Sigmoid colon (tissue), 7 donors: Measurements from ENCODE around the gene MYL12B. TPM values are rescaled to one million over a fixed set of nuclear protein-coding genes. Genes with fewer than 3 reads are reported as not detected.

ENCODE experiments used
- DNase-seq: peaks from one replicate; pipeline ENCODE4 v3.0.0-alpha.2; 2019
- H3K27ac ChIP-seq, 4 donors: fragments of 200-600 bp; sonication (generic); one replicate each; pipeline ENCODE4 v1.5.1; 2016 to 2019; ENCODE audit warnings: mild to moderate bottlenecking in 1 of 4
- H3K27me3 ChIP-seq, 3 donors: fragments of 200-600 bp; sonication (generic); one replicate each; pipeline ENCODE4 v1.5.1; 2019; ENCODE audit warnings: mild to moderate bottlenecking in 1 of 3
- H3K36me3 ChIP-seq, 4 donors: fragments of 200-600 bp; sonication (generic); one replicate each; pipeline ENCODE4 v1.5.1; 2016 to 2019
- H3K4me1 ChIP-seq, 4 donors: fragments of 200-600 bp; sonication (generic); one replicate each; pipeline ENCODE4 v1.5.1; 2017 to 2019
- H3K4me3 ChIP-seq, 4 donors: fragments of 200-600 bp; sonication (generic); one replicate each; pipeline ENCODE4 v1.5.1; 2017 to 2019; ENCODE audit warnings: mild to moderate bottlenecking in 2 of 4, moderate library complexity in 1 of 4
- H3K9me3 ChIP-seq, 4 donors: fragments of 200-600 bp in 3 of 4; sonication (generic) in 3 of 4; one replicate each; pipeline versions ENCODE4 v1.5.1 to v1.6.1; 2013 to 2019
- EP300 ChIP-seq, 4 donors: sonication (generic); formaldehyde crosslinking; IDR thresholded peaks; one replicate each; pipeline ENCODE4 v1.6.1; 2017; ENCODE audit warnings: antibody characterized with exemption in 4 of 4
- POLR2A ChIP-seq, 2 donors: fragments of 450-650 bp; IDR thresholded peaks; one replicate each; pipeline ENCODE4 v1.6.1; 2016; ENCODE audit warnings: antibody characterized with exemption in 2 of 2, mild to moderate bottlenecking in 2 of 2, moderate library complexity in 2 of 2
- POLR2AphosphoS5 ChIP-seq, 4 donors: sonication (generic); formaldehyde crosslinking; IDR thresholded peaks; one replicate each; pipeline ENCODE4 v1.6.1; 2017; ENCODE audit warnings: antibody characterized with exemption in 4 of 4
- WGBS, 2 donors: extraction: QIAGEN DNeasy Blood & Tissue Kit; methylation state at CpG; one replicate each; pipeline ENCODE4 v1.1.7; 2013; 5-methylcytosine and 5-hydroxymethylcytosine counted together
- intact Hi-C: fragments of 100-400 bp; cut with DNase I; formaldehyde crosslinking; loops from one replicate; pipeline ENCODE4 v1.15.1; 2023
- polyA plus RNA-seq, 3 donors: library from polyadenylated mRNA; stranded (reverse); fragments of 200-250 nt; gene quantifications; one replicate each; pipeline ENCODE4 v1.2.3, GENCODE V29; 2013
- total RNA-seq, 4 donors: library from RNA; depleted of rRNA; stranded (reverse); fragments of >200 nt; gene quantifications; one replicate each; pipeline ENCODE4 v1.1.0, GENCODE V29; 2016
- TF ChIP-seq, protein P1 (sequence below), 4 experiments: fragments of 450-650 bp in 3 of 4; fragments of 200-600 bp in 1 of 4; IDR thresholded peaks; one replicate each; pipeline ENCODE4 v1.5.1; 2016 to 2019; ENCODE audit warnings: antibody characterized with exemption in 4 of 4, mild to moderate bottlenecking in 3 of 4, moderate library complexity in 2 of 4
- donor health status: healthy with polysubstance abuse.
- donor health status: Bipolar disorder and iron deficiency.
- donor health status: healthy.

MYL12B gene
- total and polyA plus RNA-seq, 7 donors = 155 to 1,674 (median 227) TPM

DNA sequence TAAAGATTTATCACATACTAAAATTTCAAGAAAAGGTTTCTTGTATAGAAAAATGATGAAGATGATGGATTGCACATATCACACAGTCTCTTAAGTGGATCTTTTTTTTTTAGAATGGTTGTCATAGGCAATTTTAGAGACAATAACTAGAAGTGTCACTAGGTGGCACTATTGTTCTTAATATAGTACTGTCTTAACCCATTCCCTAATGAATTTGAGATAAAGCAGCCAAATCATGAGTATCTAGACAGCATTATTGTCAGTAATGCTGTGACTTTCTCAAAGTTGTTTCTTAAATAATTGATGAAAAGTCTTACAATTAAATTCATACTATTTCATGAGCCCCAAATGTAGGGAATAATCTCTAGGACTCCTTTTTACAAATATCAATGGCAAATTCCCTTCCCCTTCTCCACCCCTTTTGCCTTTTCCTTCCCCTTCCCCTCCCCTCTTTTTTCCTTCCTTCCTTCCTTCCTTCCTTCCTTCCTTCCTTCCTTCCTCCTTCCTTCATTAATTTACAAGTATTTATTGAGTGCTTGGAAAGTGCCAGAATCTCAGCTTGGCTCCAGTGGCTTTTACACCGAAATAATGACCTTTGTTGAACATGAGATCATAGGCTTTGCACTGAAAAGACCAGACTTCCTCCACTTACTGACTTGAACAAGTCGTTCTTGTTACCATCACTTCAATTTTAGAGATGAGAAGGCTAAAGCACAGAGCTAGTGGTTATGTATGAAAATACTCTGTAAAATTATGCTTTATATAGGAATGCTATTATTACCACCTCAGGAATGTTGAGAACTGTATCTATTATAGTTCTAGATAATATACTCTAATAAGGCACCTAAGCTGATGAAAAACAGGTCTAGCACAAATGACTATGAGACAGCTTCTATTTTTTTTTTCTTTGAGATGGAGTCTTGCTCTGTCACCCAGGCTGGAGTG, 19.8 kb downstream of the MYL12B start:
- Histone ChIP-seq H3K4me1 (no peaks in the 10 kb centered on the region), H3K4me3 (no peak overlapping the region), H3K27me3 (no peaks in the 10 kb centered on the region), H3K27ac (peak overlapping the region in 3 of 4 donors; percentile 24 to 36 (median 34)), H3K36me3 (peaks cover 0 to 25% (median 10%) of the 10 kb centered on the region in 4 donors), H3K9me3 (no peaks in the 10 kb centered on the region)
- no peak for DNase-seq
- intact Hi-C loops = loop anchor here (1.0 to 2.0 kb wide), 3 partner anchors 173 to 385 kb away; no protein-coding TSS in a partner anchor
- WGBS, 2 donors = 44 to 54% methylated on average over 2 of the region's 2 CpGs
- TF ChIP-seq POLR2AphosphoS5 (IDR thresholded peaks at IDR 0.05) (peak in 3 of 4 donors; percentile 10 to 46 (median 30)), EP300 (IDR thresholded peaks at IDR 0.05) (no peak), POLR2A (IDR thresholded peaks at IDR 0.05) (no peak)
- TF ChIP-seq, protein P1, sequence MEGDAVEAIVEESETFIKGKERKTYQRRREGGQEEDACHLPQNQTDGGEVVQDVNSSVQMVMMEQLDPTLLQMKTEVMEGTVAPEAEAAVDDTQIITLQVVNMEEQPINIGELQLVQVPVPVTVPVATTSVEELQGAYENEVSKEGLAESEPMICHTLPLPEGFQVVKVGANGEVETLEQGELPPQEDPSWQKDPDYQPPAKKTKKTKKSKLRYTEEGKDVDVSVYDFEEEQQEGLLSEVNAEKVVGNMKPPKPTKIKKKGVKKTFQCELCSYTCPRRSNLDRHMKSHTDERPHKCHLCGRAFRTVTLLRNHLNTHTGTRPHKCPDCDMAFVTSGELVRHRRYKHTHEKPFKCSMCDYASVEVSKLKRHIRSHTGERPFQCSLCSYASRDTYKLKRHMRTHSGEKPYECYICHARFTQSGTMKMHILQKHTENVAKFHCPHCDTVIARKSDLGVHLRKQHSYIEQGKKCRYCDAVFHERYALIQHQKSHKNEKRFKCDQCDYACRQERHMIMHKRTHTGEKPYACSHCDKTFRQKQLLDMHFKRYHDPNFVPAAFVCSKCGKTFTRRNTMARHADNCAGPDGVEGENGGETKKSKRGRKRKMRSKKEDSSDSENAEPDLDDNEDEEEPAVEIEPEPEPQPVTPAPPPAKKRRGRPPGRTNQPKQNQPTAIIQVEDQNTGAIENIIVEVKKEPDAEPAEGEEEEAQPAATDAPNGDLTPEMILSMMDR (IDR thresholded peaks at IDR 0.05) = peak; percentile 42 to 61 (median 53)

DNA sequence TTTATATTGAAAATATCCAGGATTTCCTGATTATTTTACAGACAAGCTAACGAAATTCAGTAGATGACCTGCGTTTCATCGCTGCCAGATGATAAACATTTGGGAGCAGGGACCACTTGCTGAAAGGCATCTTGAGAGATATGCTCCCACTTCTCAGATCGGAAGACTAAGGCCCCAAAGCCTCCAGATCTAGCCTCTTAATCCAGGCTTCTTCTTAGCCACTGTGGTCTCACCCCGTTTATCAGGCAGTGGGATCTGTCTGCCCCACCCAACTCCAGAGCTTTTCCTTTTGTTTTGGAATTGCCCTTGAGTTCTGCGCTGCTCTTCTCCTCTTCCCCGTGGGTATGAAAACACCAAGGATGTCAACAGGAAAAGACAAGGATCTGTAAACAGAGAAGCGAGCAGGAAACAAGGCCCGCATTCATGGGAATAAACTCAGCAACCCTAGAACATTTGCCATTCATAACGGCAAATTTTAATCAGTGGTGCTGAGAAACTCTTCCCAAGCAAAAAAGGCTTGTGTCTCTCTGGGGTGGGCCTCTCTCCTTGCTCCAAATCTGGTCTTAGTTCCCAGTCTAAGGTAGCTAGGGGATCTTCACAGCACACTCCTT, 21.4 kb downstream of the MYL12B start:
- whole genome bisulfite sequencing, 2 donors = 56 to 82% methylated on average over 10 of the region's 10 CpGs
- no peak overlapping the region for H3K4me3 ChIP-seq

DNA sequence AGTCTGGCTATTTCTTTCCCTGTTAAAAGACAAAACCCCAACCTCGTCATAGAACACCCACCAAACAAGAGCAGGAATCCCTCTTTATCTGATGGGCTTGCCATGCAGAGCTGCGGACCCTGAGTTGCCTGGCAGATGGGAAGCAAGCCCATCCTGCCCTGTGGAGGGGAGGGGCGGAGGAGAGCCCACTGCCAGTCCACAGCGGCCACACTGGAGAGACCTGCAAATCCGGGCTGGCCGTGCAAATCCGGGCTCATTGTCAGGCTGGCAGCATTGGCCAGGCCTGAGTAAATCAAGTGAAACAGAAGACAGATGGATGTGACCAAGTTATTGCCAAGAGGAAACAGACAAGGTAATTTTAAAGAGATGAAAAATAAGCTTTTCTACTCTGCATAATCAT, 22.0 kb downstream of the MYL12B start:
- H3K36me3 ChIP-seq = peaks cover 0 to 3% (median 0%) of the 10 kb centered on the region in 4 donors
- DNase-seq = no peak
- no peaks in the 10 kb centered on the region for H3K4me1 ChIP-seq
- WGBS, 2 donors = 41 to 74% methylated on average over 7 of the region's 7 CpGs
- H3K27me3 ChIP-seq = no peaks in the 10 kb centered on the region
- no peak overlapping the region for H3K4me3 ChIP-seq
- H3K27ac ChIP-seq = peak overlapping the region in 3 of 4 donors; percentile 4 to 37 (median 13)
- intact Hi-C loops = loop anchor here (2.0 kb wide), 1 partner anchor 311 kb away; no protein-coding TSS in a partner anchor
- H3K9me3 ChIP-seq = no peaks in the 10 kb centered on the region
- TF ChIP-seq POLR2A (IDR thresholded peaks at IDR 0.05) (no peak), EP300 (IDR thresholded peaks at IDR 0.05) (no peak), POLR2AphosphoS5 (IDR thresholded peaks at IDR 0.05) (no peak)
- TF ChIP-seq, protein P1 (IDR thresholded peaks at IDR 0.05) = no peak

More for the DNA sequence above, 21.4 kb downstream of the MYL12B start:
- H3K27me3 ChIP-seq = no peaks in the 10 kb centered on the region
- no peaks in the 10 kb centered on the region for H3K4me1 ChIP-seq
- no peaks in the 10 kb centered on the region for H3K9me3 ChIP-seq
- no peak for DNase-seq
- peaks cover 0 to 8% (median 0%) of the 10 kb centered on the region in 4 donors for H3K36me3 ChIP-seq
- TF ChIP-seq POLR2A (IDR thresholded peaks at IDR 0.05) = no peak
- TF ChIP-seq, protein P1 (IDR thresholded peaks at IDR 0.05) = no peak
- no peak for TF ChIP-seq EP300 (IDR thresholded peaks at IDR 0.05)
- no peak for TF ChIP-seq POLR2AphosphoS5 (IDR thresholded peaks at IDR 0.05)
- intact Hi-C loops = loop anchor here (2.0 kb wide), 1 partner anchor 311 kb away; no protein-coding TSS in a partner anchor
- peak overlapping the region; percentile 4 to 37 (median 26) for H3K27ac ChIP-seq

DNA sequence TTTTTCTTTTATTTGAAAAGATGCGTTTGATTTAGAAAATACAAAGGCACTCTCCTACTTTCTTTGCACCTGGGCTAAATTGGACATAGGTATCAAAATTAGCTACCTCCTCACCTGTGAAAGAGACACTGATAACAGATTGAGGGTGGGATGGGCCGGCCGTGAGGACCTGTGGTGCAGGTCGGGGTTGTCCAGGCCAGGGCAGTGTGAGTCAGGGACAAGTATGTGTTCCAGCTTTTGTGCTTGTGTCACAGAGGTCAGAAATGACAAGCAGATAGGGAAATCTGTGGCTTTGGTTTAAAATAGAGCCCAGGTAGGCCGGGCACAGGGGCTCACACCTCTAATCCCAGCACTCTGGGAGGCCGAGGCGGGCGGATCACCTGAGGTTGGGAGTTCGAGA, 22.6 kb downstream of the MYL12B start:
- Histone ChIP-seq H3K9me3 (no peaks in the 10 kb centered on the region), H3K27ac (no peak overlapping the region), H3K36me3 (no peaks in the 10 kb centered on the region), H3K27me3 (no peaks in the 10 kb centered on the region), H3K4me1 (no peaks in the 10 kb centered on the region), H3K4me3 (no peak overlapping the region)
- no peak for DNase-seq
- intact Hi-C loops = no loop called here
- TF ChIP-seq, protein P1 (IDR thresholded peaks at IDR 0.05) = no peak
- TF ChIP-seq POLR2A (IDR thresholded peaks at IDR 0.05) (no peak), EP300 (IDR thresholded peaks at IDR 0.05) (no peak), POLR2AphosphoS5 (IDR thresholded peaks at IDR 0.05) (no peak)
- 90 to 93% methylated on average over 9 of the region's 9 CpGs for WGBS, 2 donors
